HG03175 (cell line): ENCODE data around the gene CCR9.

Experiments used
- ATAC-seq: cut with Tn5 transposase; IDR thresholded peaks from one replicate; pipeline ENCODE4 v1.9.1; 2021; ENCODE audit warnings: mild to moderate bottlenecking, moderate library complexity; ENCODE audit not compliant: unreplicated experiment

The CCR9 gene

DNA sequence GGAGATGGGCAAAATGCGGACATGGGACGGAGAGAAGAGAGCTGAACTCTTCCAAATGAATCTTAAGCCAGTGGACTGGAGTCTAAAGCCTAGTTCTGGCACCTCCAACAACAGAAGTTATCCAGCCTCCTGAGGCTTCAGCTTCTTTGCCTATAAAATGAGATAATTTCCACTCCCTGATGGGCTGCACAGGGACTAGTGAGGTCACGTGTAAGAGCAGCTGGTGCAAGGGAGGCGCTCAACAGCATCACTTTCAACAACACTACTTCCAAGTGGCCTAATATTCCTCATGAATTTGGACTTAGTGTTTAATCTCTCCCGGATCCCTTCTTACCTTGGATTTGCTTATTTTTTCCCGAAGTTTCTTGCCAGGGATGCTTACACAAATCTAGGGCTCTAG lies 65.6 kb downstream of the CCR9 start:
- no peak for ATAC-seq

DNA sequence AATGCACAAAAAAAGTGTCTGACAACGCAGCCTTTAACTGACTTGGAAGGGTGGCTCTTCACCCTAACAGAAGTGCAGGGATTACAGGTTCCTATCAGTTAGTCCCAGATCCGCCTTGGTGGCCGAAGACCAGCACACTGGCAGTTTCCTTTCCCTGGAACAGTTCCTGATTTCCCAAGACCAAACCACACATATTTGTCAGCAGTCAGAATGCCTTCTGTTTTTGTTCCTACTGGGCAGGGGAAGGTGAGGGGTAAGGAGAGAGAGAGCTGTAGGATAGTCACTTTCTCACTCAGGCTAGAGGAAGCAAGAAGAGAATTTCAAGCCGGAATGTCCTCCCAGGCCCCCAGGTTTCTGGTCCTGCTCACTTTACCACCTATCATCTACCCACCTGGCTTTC lies 66.1 kb downstream of the CCR9 start:
- ATAC-seq: no peak
